WTC11 (cell line): ENCODE data around the gene AKT3. TPM values are rescaled to one million over a fixed set of nuclear protein-coding genes. Genes with fewer than 3 reads are reported as not detected.

Source experiments
- ATAC-seq: fragments of 200-7000 bp; cut with Tn5 transposase; 2 replicates; pipeline ENCODE4 v1.10.0; 2021; ENCODE audit warnings: mild to moderate bottlenecking, moderate library complexity
- CTCF ChIA-PET: fragments of 300-600 bp; sonication (Branson Sonifier 250); formaldehyde crosslinking; loops from one replicate; lab custom pipeline; 2021; ENCODE audit warnings: antibody characterized with exemption; lab: Charles Lee
- POLR2A ChIA-PET: fragments of 350-600 bp; sonication (Branson Sonifier 250); formaldehyde crosslinking; loops from one replicate; lab custom pipeline; 2021; ENCODE audit warnings: antibody characterized with exemption; lab: Charles Lee
- DNase-seq: peaks from one replicate; pipeline ENCODE4 v3.0.0; 2021; ENCODE audit warnings: low spot score
- H3K27ac Mint-ChIP-seq: 2 replicates; pipeline ENCODE4 v1.8.0; 2021; ENCODE audit warnings: mixed read lengths
- H3K27me3 Mint-ChIP-seq: 2 replicates; pipeline ENCODE4 v1.8.0; 2021; ENCODE audit warnings: low read depth, mild to moderate bottlenecking, moderate library complexity, mixed read lengths
- H3K36me3 Mint-ChIP-seq: 2 replicates; pipeline ENCODE4 v1.8.0; 2021; ENCODE audit warnings: mixed read lengths
- H3K4me1 Mint-ChIP-seq: 2 replicates; pipeline ENCODE4 v1.8.0; 2022; ENCODE audit warnings: mixed read lengths
- H3K4me3 Mint-ChIP-seq: 2 replicates; pipeline ENCODE4 v1.8.0; 2021; ENCODE audit warnings: mild to moderate bottlenecking, moderate library complexity, mixed read lengths
- H3K9me3 Mint-ChIP-seq: 2 replicates; pipeline ENCODE4 v1.8.0; 2021; ENCODE audit warnings: mixed read lengths
- FOXJ3 ChIP-seq: sonication (generic); formaldehyde crosslinking; IDR thresholded peaks from 2 replicates; pipeline ENCODE4 v1.9.0; 2021; ENCODE audit warnings: missing genetic modification reagents, mild to moderate bottlenecking, borderline replicate concordance
- IRF2 ChIP-seq: sonication (generic); formaldehyde crosslinking; IDR thresholded peaks from 2 replicates; pipeline ENCODE4 v1.8.0; 2022; ENCODE audit warnings: low read depth, missing genetic modification reagents, borderline replicate concordance
- JAZF1 ChIP-seq: fragments of 250-450 bp; sonication (Bioruptor Pico); IDR thresholded peaks from 2 replicates; pipeline ENCODE4 v1.9.0; 2021; ENCODE audit warnings: moderate library complexity, mild to moderate bottlenecking, inconsistent platforms
- NFE2L1 ChIP-seq: sonication (generic); formaldehyde crosslinking; IDR thresholded peaks from 2 replicates; pipeline ENCODE4 v1.8.1; 2023; ENCODE audit warnings: missing genetic modification reagents
- NR2C2 ChIP-seq: sonication (generic); formaldehyde crosslinking; IDR thresholded peaks from 2 replicates; pipeline ENCODE4 v1.8.0; 2022; ENCODE audit warnings: mild to moderate bottlenecking, missing genetic modification reagents
- ZNF232 ChIP-seq: sonication (generic); formaldehyde crosslinking; IDR thresholded peaks from 2 replicates; pipeline ENCODE4 v1.8.0; 2022; ENCODE audit warnings: mild to moderate bottlenecking, missing genetic modification reagents
- ZNF317 ChIP-seq: sonication (generic); formaldehyde crosslinking; IDR thresholded peaks from 2 replicates; pipeline ENCODE4 v1.8.1; 2023; ENCODE audit warnings: low read depth, mild to moderate bottlenecking, moderate library complexity, missing genetic modification reagents, borderline replicate concordance
- ZNF671 ChIP-seq: fragments of 250-450 bp; sonication (Bioruptor Pico); IDR thresholded peaks from 2 replicates; pipeline ENCODE4 v1.8.0; 2021; ENCODE audit warnings: mild to moderate bottlenecking
- total RNA-seq: library from RNA; stranded (reverse); gene quantifications from 3 replicates; pipeline ENCODE4 v1.2.3, GENCODE V29; 2021
- TF ChIP-seq, protein P1 (sequence below): sonication (generic); formaldehyde crosslinking; IDR thresholded peaks from 2 replicates; pipeline ENCODE4 v1.8.1; 2023; ENCODE audit warnings: mild to moderate bottlenecking, missing genetic modification reagents, borderline replicate concordance
- TF ChIP-seq, protein P2 (sequence below): fragments of 200-600 bp; IDR thresholded peaks from 2 replicates; pipeline ENCODE4 v1.8.0; 2022; ENCODE audit warnings: antibody characterized with exemption
- TF ChIP-seq, protein P3 (sequence below): sonication (generic); formaldehyde crosslinking; IDR thresholded peaks from 2 replicates; pipeline ENCODE4 v1.8.1; 2022; ENCODE audit warnings: low read depth, missing genetic modification reagents, borderline replicate concordance
- TF ChIP-seq, protein P4 (sequence below): sonication (generic); formaldehyde crosslinking; conservative IDR thresholded peaks from 2 replicates; pipeline ENCODE4 v1.8.1; 2022; ENCODE audit warnings: mild to moderate bottlenecking, missing genetic modification reagents
- TF ChIP-seq, protein P5 (sequence below): sonication (generic); formaldehyde crosslinking; IDR thresholded peaks from 2 replicates; pipeline ENCODE4 v1.8.0; 2022; ENCODE audit warnings: mild to moderate bottlenecking, missing genetic modification reagents
- TF ChIP-seq, protein P6 (sequence below): fragments of 250-450 bp; sonication (Bioruptor Pico); conservative IDR thresholded peaks from 2 replicates; pipeline ENCODE4 v1.9.0; 2021; ENCODE audit warnings: mild to moderate bottlenecking
- TF ChIP-seq, protein P7 (sequence below): sonication (generic); formaldehyde crosslinking; IDR thresholded peaks from 2 replicates; pipeline ENCODE4 v1.8.1; 2023; ENCODE audit warnings: mild to moderate bottlenecking, missing genetic modification reagents, moderate library complexity
- TF ChIP-seq, protein P8 (sequence below): sonication (generic); formaldehyde crosslinking; IDR thresholded peaks from 2 replicates; pipeline ENCODE4 v1.8.0; 2023; ENCODE audit warnings: missing genetic modification reagents
- TF ChIP-seq, protein P9 (sequence below): sonication (generic); formaldehyde crosslinking; IDR thresholded peaks from 2 replicates; pipeline ENCODE4 v1.8.1; 2022; ENCODE audit warnings: mild to moderate bottlenecking, missing genetic modification reagents, moderate library complexity, borderline replicate concordance

AKT3 gene
- total RNA-seq, 1 experiment from 2014 or later = 38.5 TPM

DNA sequence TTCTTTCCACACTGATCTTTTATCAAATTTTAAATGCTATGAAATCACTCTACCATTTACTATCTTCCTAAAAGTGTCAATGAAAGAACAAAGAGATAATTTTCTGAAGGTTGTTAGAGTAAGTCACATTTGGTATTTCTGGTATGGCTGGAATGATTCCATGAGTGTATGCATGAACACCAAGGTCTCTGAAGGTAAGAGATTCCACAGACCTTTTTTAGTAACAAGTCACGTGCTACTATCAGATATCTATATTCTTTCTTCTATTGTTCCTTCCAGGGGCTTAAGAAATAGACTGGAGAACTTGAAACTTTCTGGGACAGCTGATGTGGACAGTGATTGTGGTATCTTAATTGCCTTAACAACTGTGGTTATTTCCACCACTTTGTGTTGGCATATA is 329.2 kb downstream of the AKT3 start:
- H3K4me1 Mint-ChIP-seq = peaks cover 22% of the 10 kb centered on the region
- POLR2A ChIA-PET = no interaction called here
- H3K27ac Mint-ChIP-seq = no peak overlapping the region
- H3K27me3 Mint-ChIP-seq = no peaks in the 10 kb centered on the region
- ATAC-seq (no peak), DNase-seq (no peak)
- CTCF ChIA-PET = interaction anchor here (1.1 kb wide), 1 partner anchor 45 kb away, joined by 3 read pairs; no protein-coding TSS in a partner anchor
- H3K4me3 Mint-ChIP-seq = no peak overlapping the region
- TF ChIP-seq, protein P1, sequence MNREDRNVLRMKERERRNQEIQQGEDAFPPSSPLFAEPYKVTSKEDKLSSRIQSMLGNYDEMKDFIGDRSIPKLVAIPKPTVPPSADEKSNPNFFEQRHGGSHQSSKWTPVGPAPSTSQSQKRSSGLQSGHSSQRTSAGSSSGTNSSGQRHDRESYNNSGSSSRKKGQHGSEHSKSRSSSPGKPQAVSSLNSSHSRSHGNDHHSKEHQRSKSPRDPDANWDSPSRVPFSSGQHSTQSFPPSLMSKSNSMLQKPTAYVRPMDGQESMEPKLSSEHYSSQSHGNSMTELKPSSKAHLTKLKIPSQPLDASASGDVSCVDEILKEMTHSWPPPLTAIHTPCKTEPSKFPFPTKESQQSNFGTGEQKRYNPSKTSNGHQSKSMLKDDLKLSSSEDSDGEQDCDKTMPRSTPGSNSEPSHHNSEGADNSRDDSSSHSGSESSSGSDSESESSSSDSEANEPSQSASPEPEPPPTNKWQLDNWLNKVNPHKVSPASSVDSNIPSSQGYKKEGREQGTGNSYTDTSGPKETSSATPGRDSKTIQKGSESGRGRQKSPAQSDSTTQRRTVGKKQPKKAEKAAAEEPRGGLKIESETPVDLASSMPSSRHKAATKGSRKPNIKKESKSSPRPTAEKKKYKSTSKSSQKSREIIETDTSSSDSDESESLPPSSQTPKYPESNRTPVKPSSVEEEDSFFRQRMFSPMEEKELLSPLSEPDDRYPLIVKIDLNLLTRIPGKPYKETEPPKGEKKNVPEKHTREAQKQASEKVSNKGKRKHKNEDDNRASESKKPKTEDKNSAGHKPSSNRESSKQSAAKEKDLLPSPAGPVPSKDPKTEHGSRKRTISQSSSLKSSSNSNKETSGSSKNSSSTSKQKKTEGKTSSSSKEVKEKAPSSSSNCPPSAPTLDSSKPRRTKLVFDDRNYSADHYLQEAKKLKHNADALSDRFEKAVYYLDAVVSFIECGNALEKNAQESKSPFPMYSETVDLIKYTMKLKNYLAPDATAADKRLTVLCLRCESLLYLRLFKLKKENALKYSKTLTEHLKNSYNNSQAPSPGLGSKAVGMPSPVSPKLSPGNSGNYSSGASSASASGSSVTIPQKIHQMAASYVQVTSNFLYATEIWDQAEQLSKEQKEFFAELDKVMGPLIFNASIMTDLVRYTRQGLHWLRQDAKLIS = no peak
- TF ChIP-seq, protein P2, sequence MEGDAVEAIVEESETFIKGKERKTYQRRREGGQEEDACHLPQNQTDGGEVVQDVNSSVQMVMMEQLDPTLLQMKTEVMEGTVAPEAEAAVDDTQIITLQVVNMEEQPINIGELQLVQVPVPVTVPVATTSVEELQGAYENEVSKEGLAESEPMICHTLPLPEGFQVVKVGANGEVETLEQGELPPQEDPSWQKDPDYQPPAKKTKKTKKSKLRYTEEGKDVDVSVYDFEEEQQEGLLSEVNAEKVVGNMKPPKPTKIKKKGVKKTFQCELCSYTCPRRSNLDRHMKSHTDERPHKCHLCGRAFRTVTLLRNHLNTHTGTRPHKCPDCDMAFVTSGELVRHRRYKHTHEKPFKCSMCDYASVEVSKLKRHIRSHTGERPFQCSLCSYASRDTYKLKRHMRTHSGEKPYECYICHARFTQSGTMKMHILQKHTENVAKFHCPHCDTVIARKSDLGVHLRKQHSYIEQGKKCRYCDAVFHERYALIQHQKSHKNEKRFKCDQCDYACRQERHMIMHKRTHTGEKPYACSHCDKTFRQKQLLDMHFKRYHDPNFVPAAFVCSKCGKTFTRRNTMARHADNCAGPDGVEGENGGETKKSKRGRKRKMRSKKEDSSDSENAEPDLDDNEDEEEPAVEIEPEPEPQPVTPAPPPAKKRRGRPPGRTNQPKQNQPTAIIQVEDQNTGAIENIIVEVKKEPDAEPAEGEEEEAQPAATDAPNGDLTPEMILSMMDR = no peak
- TF ChIP-seq, protein P3, sequence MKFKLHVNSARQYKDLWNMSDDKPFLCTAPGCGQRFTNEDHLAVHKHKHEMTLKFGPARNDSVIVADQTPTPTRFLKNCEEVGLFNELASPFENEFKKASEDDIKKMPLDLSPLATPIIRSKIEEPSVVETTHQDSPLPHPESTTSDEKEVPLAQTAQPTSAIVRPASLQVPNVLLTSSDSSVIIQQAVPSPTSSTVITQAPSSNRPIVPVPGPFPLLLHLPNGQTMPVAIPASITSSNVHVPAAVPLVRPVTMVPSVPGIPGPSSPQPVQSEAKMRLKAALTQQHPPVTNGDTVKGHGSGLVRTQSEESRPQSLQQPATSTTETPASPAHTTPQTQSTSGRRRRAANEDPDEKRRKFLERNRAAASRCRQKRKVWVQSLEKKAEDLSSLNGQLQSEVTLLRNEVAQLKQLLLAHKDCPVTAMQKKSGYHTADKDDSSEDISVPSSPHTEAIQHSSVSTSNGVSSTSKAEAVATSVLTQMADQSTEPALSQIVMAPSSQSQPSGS (CRISPR knock-in tag) = no peak
- TF ChIP-seq JAZF1 (CRISPR knock-in tag) (no peak), NFE2L1 (CRISPR knock-in tag) (no peak)
- peaks cover 20% of the 10 kb centered on the region for H3K9me3 Mint-ChIP-seq
- peaks cover 27% of the 10 kb centered on the region for H3K36me3 Mint-ChIP-seq

DNA sequence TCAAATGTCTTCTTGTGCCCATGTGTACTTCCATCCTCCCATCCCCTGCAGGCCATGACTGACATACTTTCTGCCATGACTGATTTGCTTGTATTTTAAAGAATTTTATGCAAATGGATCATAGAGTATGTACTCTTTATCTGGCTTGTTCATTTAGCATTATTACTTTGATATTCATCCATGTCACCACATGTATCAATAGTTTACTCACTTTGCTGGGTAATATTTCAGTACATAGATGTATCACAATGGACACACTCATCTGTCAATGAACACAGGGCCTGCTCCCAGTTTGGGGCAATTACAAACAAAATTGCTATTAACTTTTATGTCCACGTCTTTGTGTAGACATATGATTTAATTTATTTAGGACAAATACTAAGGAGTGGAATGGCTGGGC is 335.1 kb downstream of the AKT3 start:
- ATAC-seq = no peak
- Mint-ChIP-seq H3K36me3 (peaks cover 36% of the 10 kb centered on the region), H3K27me3 (no peaks in the 10 kb centered on the region), H3K4me1 (peaks cover 18% of the 10 kb centered on the region), H3K4me3 (no peak overlapping the region), H3K27ac (no peak overlapping the region), H3K9me3 (peaks cover 14% of the 10 kb centered on the region)
- POLR2A ChIA-PET = no interaction called here
- no peak for TF ChIP-seq IRF2 (CRISPR knock-in tag)
- DNase-seq = no peak
- CTCF ChIA-PET = no interaction called here

DNA sequence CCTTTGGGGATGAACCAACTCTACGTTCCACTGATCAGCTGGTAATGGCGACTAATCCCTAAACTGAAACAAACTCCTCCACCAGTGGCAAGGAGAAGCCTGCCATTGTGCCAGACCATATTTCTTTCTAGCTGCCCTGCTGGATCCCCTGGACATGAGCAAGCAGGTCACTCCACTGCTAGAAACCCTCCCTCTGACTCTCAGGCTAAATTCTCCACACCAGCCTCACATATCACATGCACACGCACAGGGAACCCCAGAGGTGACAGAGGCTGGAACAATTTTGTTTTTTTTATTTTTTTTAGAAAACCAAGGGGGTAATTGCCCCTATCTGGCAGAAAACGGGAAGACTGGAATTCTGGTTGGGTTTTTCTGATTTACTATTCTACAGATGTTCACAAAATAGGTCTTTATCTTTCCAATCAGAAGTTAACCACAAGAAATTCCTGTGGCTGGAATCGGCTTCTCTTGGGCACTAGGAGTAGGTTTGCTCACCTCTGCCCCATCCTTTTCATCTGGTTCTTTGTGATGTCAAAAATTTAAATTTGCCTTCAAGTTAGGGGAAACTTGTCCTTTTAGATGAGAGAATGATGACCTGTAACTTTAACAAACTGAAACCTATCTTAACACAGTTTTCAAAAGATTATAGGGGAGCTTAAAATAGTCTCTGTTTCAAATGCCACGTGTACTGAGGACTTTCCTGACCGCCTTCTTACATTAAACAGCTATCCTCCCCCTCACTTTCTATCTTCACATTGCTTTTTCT is 336.1 kb downstream of the AKT3 start:
- Mint-ChIP-seq H3K4me3 (no peak overlapping the region), H3K27ac (peak overlapping the region; percentile 44; the same call in 1 of the 2 replicates), H3K4me1 (peaks cover 18% of the 10 kb centered on the region), H3K36me3 (peaks cover 36% of the 10 kb centered on the region), H3K27me3 (no peaks in the 10 kb centered on the region), H3K9me3 (peaks cover 14% of the 10 kb centered on the region)
- TF ChIP-seq FOXJ3 (CRISPR knock-in tag) = no peak
- no peak for TF ChIP-seq JAZF1 (CRISPR knock-in tag)
- TF ChIP-seq, protein P4, sequence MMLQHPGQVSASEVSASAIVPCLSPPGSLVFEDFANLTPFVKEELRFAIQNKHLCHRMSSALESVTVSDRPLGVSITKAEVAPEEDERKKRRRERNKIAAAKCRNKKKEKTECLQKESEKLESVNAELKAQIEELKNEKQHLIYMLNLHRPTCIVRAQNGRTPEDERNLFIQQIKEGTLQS (CRISPR knock-in tag) = no peak
- TF ChIP-seq, protein P5, sequence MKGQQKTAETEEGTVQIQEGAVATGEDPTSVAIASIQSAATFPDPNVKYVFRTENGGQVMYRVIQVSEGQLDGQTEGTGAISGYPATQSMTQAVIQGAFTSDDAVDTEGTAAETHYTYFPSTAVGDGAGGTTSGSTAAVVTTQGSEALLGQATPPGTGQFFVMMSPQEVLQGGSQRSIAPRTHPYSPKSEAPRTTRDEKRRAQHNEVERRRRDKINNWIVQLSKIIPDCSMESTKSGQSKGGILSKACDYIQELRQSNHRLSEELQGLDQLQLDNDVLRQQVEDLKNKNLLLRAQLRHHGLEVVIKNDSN (CRISPR knock-in tag) = no peak
- TF ChIP-seq, protein P6, sequence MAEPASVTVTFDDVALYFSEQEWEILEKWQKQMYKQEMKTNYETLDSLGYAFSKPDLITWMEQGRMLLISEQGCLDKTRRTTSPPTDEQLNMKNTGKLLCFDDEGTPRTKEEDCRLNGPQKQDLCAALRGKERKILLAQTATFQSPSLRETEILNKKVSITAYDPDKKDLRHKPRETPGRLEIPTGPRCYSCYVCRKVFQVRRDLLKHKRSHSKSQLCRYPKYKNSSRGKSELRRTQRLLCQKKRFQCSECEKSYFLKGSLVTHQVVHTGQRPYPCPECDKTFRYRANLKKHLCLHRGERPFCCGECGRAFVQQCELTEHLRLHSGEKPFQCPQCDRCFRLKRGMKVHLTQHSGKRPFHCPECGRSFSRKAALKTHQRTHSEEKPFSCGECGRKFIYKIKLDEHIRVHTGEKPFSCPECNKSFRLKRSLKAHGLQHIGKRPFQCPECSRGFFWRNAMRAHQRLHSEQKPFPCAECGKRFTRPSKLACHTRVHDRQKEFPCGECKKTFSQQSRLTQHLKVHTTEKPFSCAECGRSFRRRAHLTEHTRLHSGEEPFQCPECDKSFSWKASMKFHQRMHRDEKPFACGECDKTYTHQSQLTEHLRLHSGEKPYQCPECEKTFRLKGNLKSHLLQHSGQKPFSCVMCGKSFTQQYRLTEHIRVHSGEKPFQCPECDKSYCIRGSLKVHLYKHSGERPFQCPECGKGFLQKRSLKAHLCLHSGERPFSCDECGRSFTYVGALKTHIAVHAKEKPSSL = no peak
- no peak for TF ChIP-seq ZNF317 (CRISPR knock-in tag)
- TF ChIP-seq, protein P7, sequence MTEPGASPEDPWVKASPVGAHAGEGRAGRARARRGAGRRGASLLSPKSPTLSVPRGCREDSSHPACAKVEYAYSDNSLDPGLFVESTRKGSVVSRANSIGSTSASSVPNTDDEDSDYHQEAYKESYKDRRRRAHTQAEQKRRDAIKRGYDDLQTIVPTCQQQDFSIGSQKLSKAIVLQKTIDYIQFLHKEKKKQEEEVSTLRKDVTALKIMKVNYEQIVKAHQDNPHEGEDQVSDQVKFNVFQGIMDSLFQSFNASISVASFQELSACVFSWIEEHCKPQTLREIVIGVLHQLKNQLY (CRISPR knock-in tag) = no peak
- TF ChIP-seq ZNF671 (CRISPR knock-in tag) = no peak
- no peak for TF ChIP-seq NR2C2 (CRISPR knock-in tag)
- TF ChIP-seq, protein P8, sequence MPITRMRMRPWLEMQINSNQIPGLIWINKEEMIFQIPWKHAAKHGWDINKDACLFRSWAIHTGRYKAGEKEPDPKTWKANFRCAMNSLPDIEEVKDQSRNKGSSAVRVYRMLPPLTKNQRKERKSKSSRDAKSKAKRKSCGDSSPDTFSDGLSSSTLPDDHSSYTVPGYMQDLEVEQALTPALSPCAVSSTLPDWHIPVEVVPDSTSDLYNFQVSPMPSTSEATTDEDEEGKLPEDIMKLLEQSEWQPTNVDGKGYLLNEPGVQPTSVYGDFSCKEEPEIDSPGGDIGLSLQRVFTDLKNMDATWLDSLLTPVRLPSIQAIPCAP (CRISPR knock-in tag) = no peak
- TF ChIP-seq, protein P9, sequence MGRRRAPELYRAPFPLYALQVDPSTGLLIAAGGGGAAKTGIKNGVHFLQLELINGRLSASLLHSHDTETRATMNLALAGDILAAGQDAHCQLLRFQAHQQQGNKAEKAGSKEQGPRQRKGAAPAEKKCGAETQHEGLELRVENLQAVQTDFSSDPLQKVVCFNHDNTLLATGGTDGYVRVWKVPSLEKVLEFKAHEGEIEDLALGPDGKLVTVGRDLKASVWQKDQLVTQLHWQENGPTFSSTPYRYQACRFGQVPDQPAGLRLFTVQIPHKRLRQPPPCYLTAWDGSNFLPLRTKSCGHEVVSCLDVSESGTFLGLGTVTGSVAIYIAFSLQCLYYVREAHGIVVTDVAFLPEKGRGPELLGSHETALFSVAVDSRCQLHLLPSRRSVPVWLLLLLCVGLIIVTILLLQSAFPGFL (CRISPR knock-in tag) = no peak
- no peak for TF ChIP-seq ZNF232
- CTCF ChIA-PET = no interaction called here
- POLR2A ChIA-PET = no interaction called here
- no peak for ATAC-seq
- no peak for DNase-seq
